ENCODE results near the gene CCDC74B.
A peak's percentile ranks its signal among the peaks of the same experiment; 100 is the strongest.
"Not testable (repeated sequence)": the region's sequence is repeated elsewhere in the genome, so short reads cannot be mapped to it uniquely, and the experiment has no call there.

The CCDC74B gene

DNA sequence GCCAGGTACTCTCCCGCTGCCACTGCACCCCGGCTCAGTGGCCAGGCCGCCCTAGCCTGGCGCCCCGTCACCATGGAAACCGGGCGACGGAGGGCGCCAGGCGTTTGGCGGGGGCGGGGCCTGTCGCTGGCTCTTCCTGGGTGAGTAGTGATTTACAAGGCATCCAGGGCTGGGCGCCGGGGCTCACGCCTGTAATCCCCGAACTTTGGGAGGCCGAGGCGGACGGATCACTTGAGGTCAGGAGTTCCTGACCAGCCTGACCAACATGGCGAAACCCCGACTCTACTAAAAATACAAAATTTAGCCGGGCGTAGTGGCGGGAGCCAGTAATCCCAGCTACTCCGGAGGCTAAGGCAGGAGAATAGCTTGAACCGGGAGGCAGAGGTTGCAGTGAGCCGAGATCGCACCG is at the start of gene CCDC74B:
Gene CCDC74B, minus strand, starts transcription at position 107 of the 409 bp plus-strand sequence. CDS start 116 bp downstream, outside the sequence.
- DNase-seq: peak; percentile 51

- DNase-seq: not testable (repeated sequence)
These were observed 48.9 kb upstream of the CCDC74B start for GRCh38 chr2:130193824-130194223.

- not testable (repeated sequence) for DNase-seq
These were observed 47.5 kb upstream of the CCDC74B start for GRCh38 chr2:130192451-130192850.

- DNase-seq: not testable (repeated sequence)
These were observed 46.4 kb upstream of the CCDC74B start for GRCh38 chr2:130191319-130191718.

DNA sequence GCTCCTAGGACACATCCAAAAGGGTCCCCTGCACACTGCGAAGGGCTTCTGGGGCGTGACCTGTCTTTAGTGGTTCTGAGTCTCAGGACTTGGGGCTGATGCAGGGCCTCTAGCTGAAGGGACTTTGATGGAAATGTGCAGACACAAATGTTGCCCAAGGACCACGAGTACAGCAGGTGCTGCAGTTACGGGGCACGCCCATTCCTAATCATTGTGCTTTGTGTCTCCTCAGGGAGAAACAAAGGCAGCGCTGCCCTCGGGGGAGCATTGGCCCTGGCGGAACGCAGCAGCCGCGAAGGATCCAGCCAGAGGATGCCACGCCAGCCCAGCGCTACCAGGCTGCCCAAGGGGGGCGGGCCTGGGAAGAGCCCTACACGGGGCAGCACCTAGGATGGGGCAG is 45.3 kb upstream of the CCDC74B start:
- no peak for DNase-seq

- DNase-seq: not testable (repeated sequence)
These were observed 44.0 kb upstream of the CCDC74B start for GRCh38 chr2:130188958-130189357.

DNA sequence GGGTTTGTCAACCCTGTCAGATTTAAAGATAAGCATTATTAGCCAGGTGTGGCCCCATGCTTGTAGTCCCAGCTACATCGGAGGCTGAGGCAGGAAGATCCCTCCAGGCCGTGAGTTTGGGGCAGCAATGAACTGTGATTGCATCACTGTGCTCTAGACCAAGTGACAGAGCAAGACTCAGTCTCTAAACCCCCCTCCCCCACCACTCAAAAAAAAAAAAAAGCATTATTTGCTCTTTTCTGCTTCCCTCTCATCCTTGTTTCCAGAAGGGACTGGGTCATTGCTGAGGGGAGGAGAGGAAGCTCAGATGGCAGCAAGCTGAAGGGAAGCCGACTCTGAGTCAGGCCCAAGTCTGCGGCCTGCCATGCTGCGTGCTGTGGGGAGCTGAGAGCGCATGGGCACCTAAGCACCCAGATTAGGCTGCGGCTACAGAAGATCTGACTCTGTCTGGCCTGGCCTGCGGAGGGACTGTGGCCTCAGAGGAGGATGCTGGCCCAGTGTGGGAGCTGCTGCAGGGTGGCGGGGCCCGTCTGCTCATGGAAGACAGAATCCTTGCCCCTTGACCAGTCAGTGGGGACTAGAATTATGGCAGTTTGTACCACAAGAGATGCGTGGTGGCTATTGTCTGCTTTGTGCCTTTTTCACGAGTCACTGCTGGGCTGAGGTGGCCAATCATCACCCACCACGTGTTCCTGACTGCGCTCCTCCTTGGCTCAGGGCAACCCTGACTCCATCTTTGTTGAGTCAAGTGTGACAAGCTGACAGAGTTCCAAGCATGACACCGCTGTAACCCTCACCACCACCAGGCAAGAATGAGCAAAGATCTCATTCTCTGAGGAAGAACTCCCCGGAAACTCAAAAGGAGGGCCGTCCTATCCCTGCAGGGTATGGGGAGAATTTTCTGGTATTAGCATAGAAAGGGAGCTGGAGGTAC is 43.2 kb upstream of the CCDC74B start:
- not testable (repeated sequence) for DNase-seq

GRCh38 chr2:130187268-130187667 is 42.4 kb upstream of the CCDC74B start:
- no peak for DNase-seq

GRCh38 chr2:130186391-130186790 is 41.5 kb upstream of the CCDC74B start:
- no peak for DNase-seq

DNA sequence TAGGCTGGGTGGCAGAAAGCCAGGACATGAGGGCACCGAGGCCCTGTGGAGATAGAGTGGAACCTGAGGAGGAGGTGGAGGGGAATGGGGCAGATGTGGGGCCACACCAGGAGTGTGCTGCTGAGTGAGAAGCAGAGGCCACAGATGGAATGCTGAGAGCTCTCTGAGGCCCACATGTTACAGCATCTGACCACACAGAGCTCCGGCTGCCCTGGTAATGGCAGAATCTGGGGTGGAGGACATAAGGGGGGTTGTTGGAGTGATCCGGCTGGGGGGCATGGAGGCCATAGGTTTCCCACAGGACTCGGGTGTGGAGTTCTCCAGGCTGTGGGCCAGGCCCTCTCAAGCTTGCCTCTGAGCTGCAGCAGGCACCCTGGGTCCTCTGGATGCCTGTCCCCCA is 41.0 kb upstream of the CCDC74B start:
- DNase-seq: no peak

DNA sequence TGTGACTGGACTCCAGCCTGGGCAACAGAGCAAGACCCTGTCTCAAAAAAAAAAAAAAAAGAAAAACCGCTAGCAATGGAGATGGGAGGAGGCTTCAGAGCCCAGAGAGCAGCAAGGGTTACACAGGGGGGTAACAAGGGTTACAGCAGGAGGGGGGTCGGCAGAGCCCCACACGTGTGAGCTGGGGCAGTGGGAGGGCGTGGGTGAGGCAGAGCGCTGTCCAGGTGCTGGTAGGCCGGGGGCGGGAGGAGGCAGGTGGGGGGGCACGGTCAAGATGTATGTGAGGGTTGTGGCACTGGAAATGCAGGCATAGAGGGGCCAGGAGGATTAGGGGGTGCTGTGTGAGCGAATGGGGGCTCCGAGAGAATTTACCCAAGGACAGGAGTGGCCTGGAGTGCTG is 40.5 kb upstream of the CCDC74B start:
- DNase-seq: no peak

- no peak for DNase-seq
These were observed 38.8 kb upstream of the CCDC74B start for GRCh38 chr2:130183512-130184373.

DNA sequence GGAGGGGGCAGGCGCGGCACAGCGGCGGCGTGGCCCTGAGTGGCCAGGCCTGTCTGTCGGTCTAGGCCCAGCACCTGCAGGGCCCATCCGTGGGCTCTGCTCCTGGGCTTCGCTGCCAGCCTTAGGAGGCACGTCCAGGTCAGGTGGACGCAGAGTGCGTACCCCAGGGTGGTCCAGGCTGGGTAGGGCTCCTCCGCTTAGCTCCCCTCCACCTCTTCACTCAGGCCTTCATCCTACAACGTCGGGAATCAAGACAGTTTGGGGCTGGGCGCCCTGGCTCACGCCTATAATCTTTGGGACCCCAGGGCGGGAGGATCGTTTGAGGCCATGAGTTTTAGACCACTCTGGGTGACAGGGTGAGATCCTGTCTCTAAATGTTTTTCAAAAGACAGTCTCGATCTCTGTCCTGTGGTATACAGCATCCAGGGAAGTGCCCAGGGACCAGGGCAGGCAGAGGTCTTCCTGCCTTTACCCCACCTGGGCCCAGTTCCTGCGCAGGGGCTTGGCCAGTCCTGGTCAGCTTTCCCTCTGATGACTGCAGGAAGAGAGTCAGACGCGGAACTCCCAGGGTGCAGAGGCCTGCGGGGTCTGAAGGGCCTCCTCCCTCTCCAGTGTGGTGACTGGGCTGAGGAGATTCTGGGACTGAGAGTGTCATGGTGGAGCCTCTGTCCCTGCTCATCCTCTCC is 38.1 kb upstream of the CCDC74B start:
- DNase-seq: not testable (repeated sequence)

- peak; percentile 58 for DNase-seq
These were observed 37.2 kb upstream of the CCDC74B start, which contains the start of gene MZT2B for GRCh38 chr2:130181880-130182682. TSS of gene MZT2B (plus strand) at chr2:130182262. CDS start at chr2:130182283, 21 bp downstream.

- peak; percentile 92 for DNase-seq
These were observed 36.5 kb upstream of the CCDC74B start, which contains the start of gene SMPD4 for GRCh38 chr2:130181325-130181879. TSS of gene SMPD4 (minus strand) at chr2:130181602. CDS start at chr2:130176592, 5,010 bp downstream.

- DNase-seq: not testable (repeated sequence)
These were observed 35.8 kb upstream of the CCDC74B start for GRCh38 chr2:130180404-130181324.

DNA sequence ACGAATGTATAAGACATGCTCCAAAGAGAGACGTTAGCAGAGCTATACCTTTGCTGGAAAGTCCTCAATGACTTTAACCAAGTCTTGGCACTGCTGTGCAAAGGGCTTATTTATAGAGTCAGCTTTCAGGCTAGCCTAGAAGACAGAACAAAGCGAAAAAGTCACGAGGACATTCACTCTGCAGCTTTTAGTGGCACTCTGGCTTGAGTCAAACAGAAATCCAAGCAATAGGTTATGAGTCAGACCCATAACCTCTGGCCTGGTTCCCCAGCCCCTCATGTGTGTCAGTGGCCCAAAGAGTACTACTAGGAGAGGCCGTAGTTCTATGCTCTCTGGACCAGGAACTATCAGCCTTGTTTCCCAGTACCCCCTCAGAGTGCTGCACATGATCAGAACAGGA is 30.0 kb upstream of the CCDC74B start:
- DNase-seq: not testable (repeated sequence)

- no peak for DNase-seq
These were observed 25.0 kb upstream of the CCDC74B start for GRCh38 chr2:130169896-130170295.

DNA sequence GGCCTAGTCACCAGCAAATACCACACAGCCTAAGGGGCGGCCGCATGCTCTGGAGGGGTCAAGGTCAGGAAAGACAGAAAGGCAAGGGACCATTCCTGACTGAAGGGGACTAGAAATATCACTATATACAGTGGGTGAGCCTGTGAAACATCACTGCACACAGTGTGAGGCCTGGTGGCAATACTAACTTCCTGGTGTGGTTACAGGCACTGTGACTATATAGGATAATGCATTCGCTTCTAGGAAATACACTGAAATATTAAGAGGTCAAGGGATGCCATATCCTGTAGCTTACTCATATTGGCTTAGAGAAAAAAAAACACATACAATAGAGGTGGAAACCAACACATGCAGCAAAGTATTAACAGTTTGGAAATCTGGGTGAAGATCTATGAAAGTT is 24.3 kb upstream of the CCDC74B start:
- DNase-seq: not testable (repeated sequence)

DNA sequence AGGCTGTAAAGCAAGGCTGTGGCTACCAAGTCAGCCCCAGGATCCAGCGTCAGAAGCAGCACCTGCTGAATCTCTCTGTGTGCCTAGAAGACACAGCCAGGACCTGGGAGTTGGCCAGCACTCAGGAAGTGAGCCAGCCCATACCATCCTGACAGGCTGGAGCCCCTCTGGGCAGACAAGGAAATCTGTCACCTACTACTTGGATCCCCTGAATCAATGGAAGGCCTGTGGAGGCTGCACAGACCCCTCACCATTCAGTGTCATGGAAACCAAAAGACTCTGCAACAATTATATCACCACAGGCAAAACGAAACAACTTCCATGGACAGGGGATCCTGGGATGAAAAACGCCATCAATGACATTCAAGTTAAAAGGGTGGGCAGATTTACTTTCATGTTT is 21.7 kb upstream of the CCDC74B start:
- DNase-seq: not testable (repeated sequence)
